HUES48 (cell line): ENCODE results near the gene LAGE3.

ENCODE experiments used
- H3K27ac ChIP-seq: one replicate; pipeline ENCODE4 v1.7.0; 2013; ENCODE audit warnings: low read depth, low read length, inconsistent platforms
- H3K27me3 ChIP-seq: 2 replicates; pipeline ENCODE4 v1.6.1; 2013; ENCODE audit warnings: mild to moderate bottlenecking, low read length; ENCODE audit not compliant: control insufficient read depth, insufficient read depth
- H3K36me3 ChIP-seq: 2 replicates; pipeline ENCODE4 v1.6.1; 2013; ENCODE audit warnings: low read length; ENCODE audit not compliant: control insufficient read depth, insufficient read depth
- H3K4me1 ChIP-seq: 2 replicates; pipeline ENCODE4 v1.6.1; 2013; ENCODE audit warnings: mild to moderate bottlenecking, low read length; ENCODE audit not compliant: control insufficient read depth, insufficient read depth
- H3K4me3 ChIP-seq: 2 replicates; pipeline ENCODE4 v1.5.1; 2013; ENCODE audit warnings: mild to moderate bottlenecking, low read depth, low read length
- H3K9ac ChIP-seq: 2 replicates; pipeline ENCODE4 v1.6.1; 2013; ENCODE audit warnings: mild to moderate bottlenecking, low read depth, low read length, moderate library complexity
- H3K9me3 ChIP-seq: 2 replicates; pipeline ENCODE4 v1.6.1; 2013; ENCODE audit warnings: low read length; ENCODE audit not compliant: control insufficient read depth, insufficient read depth

Gene LAGE3

GRCh38 chrX:154431341-154431740 lies 47.7 kb downstream of the LAGE3 start:
- peaks cover 29% of the 10 kb centered on the region for H3K36me3 ChIP-seq
- H3K9me3 ChIP-seq: peaks cover 37% of the 10 kb centered on the region
- H3K27ac ChIP-seq: no peak overlapping the region
- H3K4me1 ChIP-seq: peaks cover 3% of the 10 kb centered on the region; the same call in 1 of the 2 replicates
- H3K27me3 ChIP-seq: no peaks in the 10 kb centered on the region
- no peak overlapping the region for H3K9ac ChIP-seq
- H3K4me3 ChIP-seq: no peak overlapping the region

- Histone ChIP-seq H3K4me1 (peaks cover 3% of the 10 kb centered on the region; the same call in 1 of the 2 replicates), H3K4me3 (no peak overlapping the region), H3K36me3 (peaks cover 29% of the 10 kb centered on the region), H3K27ac (no peak overlapping the region), H3K9ac (no peak overlapping the region), H3K27me3 (no peaks in the 10 kb centered on the region), H3K9me3 (peaks cover 37% of the 10 kb centered on the region)
These were observed 48.2 kb downstream of the LAGE3 start for GRCh38 chrX:154430916-154431315.

GRCh38 chrX:154430479-154430878 lies 48.6 kb downstream of the LAGE3 start:
- H3K4me3 ChIP-seq: no peak overlapping the region
- H3K9me3 ChIP-seq: peaks cover 37% of the 10 kb centered on the region
- no peak overlapping the region for H3K9ac ChIP-seq
- H3K27me3 ChIP-seq: no peaks in the 10 kb centered on the region
- H3K27ac ChIP-seq: no peak overlapping the region
- peaks cover 3% of the 10 kb centered on the region; the same call in 1 of the 2 replicates for H3K4me1 ChIP-seq
- peaks cover 29% of the 10 kb centered on the region for H3K36me3 ChIP-seq

- peaks cover 36% of the 10 kb centered on the region for H3K9me3 ChIP-seq
- no peaks in the 10 kb centered on the region for H3K27me3 ChIP-seq
- no peak overlapping the region for H3K9ac ChIP-seq
- H3K36me3 ChIP-seq: peaks cover 23% of the 10 kb centered on the region
- peak overlapping the region; percentile 71 for H3K4me3 ChIP-seq
- H3K27ac ChIP-seq: no peak overlapping the region
- peaks cover 3% of the 10 kb centered on the region; the same call in 1 of the 2 replicates for H3K4me1 ChIP-seq
These were observed 49.4 kb downstream of the LAGE3 start for GRCh38 chrX:154429711-154430110.

GRCh38 chrX:154428176-154429171 lies 50.6 kb downstream of the LAGE3 start, which contains the start of gene ATP6AP1:
ATP6AP1 (plus strand) TSS chrX:154428677; CDS start chrX:154428693, 16 bp downstream.
- peak within 1 kb of the TSS; percentile 71 for H3K4me3 ChIP-seq
- H3K27ac ChIP-seq: peak within 1 kb of the TSS; percentile 20
- peaks cover 32% of the 10 kb centered on the region for H3K9me3 ChIP-seq
- H3K36me3 ChIP-seq: peaks cover 13% of the 10 kb centered on the region; the same call in 1 of the 2 replicates
- peaks cover 3% of the 10 kb centered on the region; the same call in 1 of the 2 replicates for H3K4me1 ChIP-seq
- no peaks in the 10 kb centered on the region for H3K27me3 ChIP-seq
- no peak within 1 kb of the TSS; the same call in 1 of the 2 replicates for H3K9ac ChIP-seq
